Measurements from ENCODE around the gene PPFIA1.
"Not testable (repeated sequence)": the region's sequence is repeated elsewhere in the genome, so short reads cannot be mapped to it uniquely, and the experiment has no call there.

The PPFIA1 gene

GRCh38 chr11:70290361-70291065 is 20.0 kb downstream of the PPFIA1 start:
- in situ Hi-C loops (cut with MboI; ENCODE audit: low pct_unique_long_range_greater_than_20kb, low sequenced_read_pairs), result no loop called here
- no peak for DNase-seq

GRCh38 chr11:70292166-70292565 is 21.7 kb downstream of the PPFIA1 start:
- in situ Hi-C loops (cut with MboI; ENCODE audit: low pct_unique_long_range_greater_than_20kb, low sequenced_read_pairs), result no loop called here

GRCh38 chr11:70292863-70293262 is 22.4 kb downstream of the PPFIA1 start:
- in situ Hi-C loops (cut with MboI; ENCODE audit: low pct_unique_long_range_greater_than_20kb, low sequenced_read_pairs), result no loop called here
- DNase-seq, result no peak

More at GRCh38 chr11:70292166-70292565, 21.7 kb downstream of the PPFIA1 start:
- no peak for DNase-seq

- DNase-seq; in situ Hi-C loops (cut with MboI; ENCODE audit: low pct_unique_long_range_greater_than_20kb, low sequenced_read_pairs): not testable (repeated sequence)
Observed at GRCh38 chr11:70295166-70295565, 24.7 kb downstream of the PPFIA1 start.

- in situ Hi-C loops (cut with MboI; ENCODE audit: low pct_unique_long_range_greater_than_20kb, low sequenced_read_pairs), result no loop called here
- no peak for DNase-seq
Observed at GRCh38 chr11:70296681-70297080, 26.2 kb downstream of the PPFIA1 start.

- in situ Hi-C loops (cut with MboI; ENCODE audit: low pct_unique_long_range_greater_than_20kb, low sequenced_read_pairs), result no loop called here
- DNase-seq, result no peak
Observed at GRCh38 chr11:70297341-70297740, 26.9 kb downstream of the PPFIA1 start.

GRCh38 chr11:70298243-70298915 is 27.9 kb downstream of the PPFIA1 start:
- in situ Hi-C loops (cut with MboI; ENCODE audit: low pct_unique_long_range_greater_than_20kb, low sequenced_read_pairs), result no loop called here
- no peak for DNase-seq

GRCh38 chr11:70299636-70300035 is 29.1 kb downstream of the PPFIA1 start:
- DNase-seq, result no peak
- in situ Hi-C loops (cut with MboI; ENCODE audit: low pct_unique_long_range_greater_than_20kb, low sequenced_read_pairs), result no loop called here

- no peak for DNase-seq
- in situ Hi-C loops (cut with MboI; ENCODE audit: low pct_unique_long_range_greater_than_20kb, low sequenced_read_pairs), result no loop called here
Observed at GRCh38 chr11:70301191-70301590, 30.7 kb downstream of the PPFIA1 start.

- in situ Hi-C loops (cut with MboI; ENCODE audit: low pct_unique_long_range_greater_than_20kb, low sequenced_read_pairs), result no loop called here
- no peak for DNase-seq
Observed at GRCh38 chr11:70301721-70302418, 31.4 kb downstream of the PPFIA1 start.

- in situ Hi-C loops (cut with MboI; ENCODE audit: low pct_unique_long_range_greater_than_20kb, low sequenced_read_pairs), result no loop called here
- no peak for DNase-seq
Observed at GRCh38 chr11:70302419-70302752, 31.9 kb downstream of the PPFIA1 start.

GRCh38 chr11:70303070-70303469 is 32.6 kb downstream of the PPFIA1 start:
- DNase-seq, result no peak
- in situ Hi-C loops (cut with MboI; ENCODE audit: low pct_unique_long_range_greater_than_20kb, low sequenced_read_pairs), result no loop called here

- in situ Hi-C loops (cut with MboI; ENCODE audit: low pct_unique_long_range_greater_than_20kb, low sequenced_read_pairs), result no loop called here
- no peak for DNase-seq
Observed at GRCh38 chr11:70304208-70304603, 33.7 kb downstream of the PPFIA1 start.

GRCh38 chr11:70305501-70305900 is 35.0 kb downstream of the PPFIA1 start:
- in situ Hi-C loops (cut with MboI; ENCODE audit: low pct_unique_long_range_greater_than_20kb, low sequenced_read_pairs), result no loop called here
- DNase-seq, result no peak

GRCh38 chr11:70306586-70307033 is 36.1 kb downstream of the PPFIA1 start:
- peak; percentile 28 for DNase-seq
- in situ Hi-C loops (cut with MboI; ENCODE audit: low pct_unique_long_range_greater_than_20kb, low sequenced_read_pairs), result no loop called here

GRCh38 chr11:70307176-70307575 is 36.7 kb downstream of the PPFIA1 start:
- in situ Hi-C loops (cut with MboI; ENCODE audit: low pct_unique_long_range_greater_than_20kb, low sequenced_read_pairs), result no loop called here
- DNase-seq, result no peak

GRCh38 chr11:70311616-70312015 is 41.1 kb downstream of the PPFIA1 start:
- DNase-seq, result no peak
- in situ Hi-C loops (cut with MboI; ENCODE audit: low pct_unique_long_range_greater_than_20kb, low sequenced_read_pairs), result no loop called here

- DNase-seq, result no peak
- in situ Hi-C loops (cut with MboI; ENCODE audit: low pct_unique_long_range_greater_than_20kb, low sequenced_read_pairs), result no loop called here
Observed at GRCh38 chr11:70312401-70313357, 42.2 kb downstream of the PPFIA1 start.

GRCh38 chr11:70313945-70314344 is 43.5 kb downstream of the PPFIA1 start:
- in situ Hi-C loops (cut with MboI; ENCODE audit: low pct_unique_long_range_greater_than_20kb, low sequenced_read_pairs), result no loop called here
- peak; percentile 39 for DNase-seq

All from KBM-7 (cell line).